Kidney (tissue), 14 donors: ENCODE measurements around the gene MAOB. TPM values are rescaled to one million over a fixed set of nuclear protein-coding genes. Genes with fewer than 3 reads are reported as not detected.

Experiments
- DNase-seq, 5 donors: peaks; one replicate each; pipeline ENCODE4 v3.0.0-alpha.2; 2013 to 2020
- FAIRE-seq: peaks from 2 replicates; lab custom pipeline; 2012; peaks lifted over from hg19 to GRCh38; lab: Jason Lieb, UNC
- H3K27ac ChIP-seq, 2 donors: one replicate each; pipeline ENCODE4 v1.7.0; 2013; ENCODE audit warnings: low read depth in 2 of 2, low read length in 2 of 2, inconsistent platforms in 1 of 2
- H3K27me3 ChIP-seq: one replicate; pipeline ENCODE4 v1.7.1; 2013; ENCODE audit warnings: low read length, inconsistent platforms; ENCODE audit not compliant: control insufficient read depth, insufficient read depth
- H3K36me3 ChIP-seq, 3 donors: one replicate each; pipeline versions ENCODE4 v1.7.0 to v1.7.1; 2013; ENCODE audit warnings: low read length in 3 of 3, control low read depth in 1 of 3, inconsistent platforms in 1 of 3; ENCODE audit not compliant: insufficient read depth in 3 of 3, control insufficient read depth in 2 of 3
- H3K4me1 ChIP-seq, 3 donors: one replicate each; pipeline versions ENCODE4 v1.7.0 to v1.7.1; 2013; ENCODE audit warnings: low read length in 3 of 3, inconsistent platforms in 1 of 3, low read depth in 1 of 3; ENCODE audit not compliant: control insufficient read depth in 2 of 3, insufficient read depth in 2 of 3
- H3K4me3 ChIP-seq, 3 donors: one replicate each; pipeline versions ENCODE4 v1.7.0 to v1.8.1; 2013; ENCODE audit warnings: low read length in 3 of 3, control low read depth in 1 of 3, inconsistent platforms in 1 of 3
- H3K9ac ChIP-seq, 3 donors: one replicate each; pipeline versions ENCODE4 v1.7.0 to v1.7.1; 2013; ENCODE audit warnings: low read length in 3 of 3, control low read depth in 1 of 3, inconsistent platforms in 1 of 3
- H3K9me3 ChIP-seq, 3 donors: one replicate each; pipeline versions ENCODE4 v1.7.0 to v1.7.1; 2013; ENCODE audit warnings: low read length in 3 of 3, control low read depth in 1 of 3, inconsistent platforms in 1 of 3; ENCODE audit not compliant: control insufficient read depth in 2 of 3, insufficient read depth in 1 of 3
- intact Hi-C: fragments of 100-400 bp; cut with DNase I; formaldehyde crosslinking; loops from one replicate; pipeline ENCODE4 v1.11.1; 2022
- polyA plus RNA-seq: library from polyadenylated mRNA; stranded (reverse); fragments of 350-450 nt; fragmentation: Illumina TruSeq; extraction: RNeasy Lipid Tissue Mini Kit (QIAGEN cat#74804); gene quantifications from one replicate; pipeline ENCODE4 v1.2.3, GENCODE V29; 2014; ENCODE audit warnings: low read depth, low replicate concordance; ENCODE audit not compliant: insufficient read depth
- total RNA-seq: library from RNA; stranded (reverse); fragmentation: NEBNext Ultra II Directional; extraction: Animal tissue kit (Norgen Biotek cat#: 25700); gene quantifications from one replicate; pipeline ENCODE4 v1.2.1, GENCODE V29; 2021
- TF ChIP-seq, protein P1 (sequence below): IDR thresholded peaks from 3 replicates; pipeline ENCODE4 v1.5.1; 2012; ENCODE audit warnings: mild to moderate bottlenecking, moderate library complexity, borderline replicate concordance; ENCODE audit not compliant: insufficient read depth; ENCODE audit errors: extremely low read depth
- donor health status: control.
- donor health status: control.
- donor health status: control.
- donor health status: control.
- donor health status: control.
- donor health status: DM: yes; HTN: yes; CAD: no.
- donor health status: Normal renal cell carcinoma (clear cell type).

Gene MAOB
- total and polyA plus RNA-seq, 2 donors from 2014 or later, result 58.5 to 91.8 TPM

DNA sequence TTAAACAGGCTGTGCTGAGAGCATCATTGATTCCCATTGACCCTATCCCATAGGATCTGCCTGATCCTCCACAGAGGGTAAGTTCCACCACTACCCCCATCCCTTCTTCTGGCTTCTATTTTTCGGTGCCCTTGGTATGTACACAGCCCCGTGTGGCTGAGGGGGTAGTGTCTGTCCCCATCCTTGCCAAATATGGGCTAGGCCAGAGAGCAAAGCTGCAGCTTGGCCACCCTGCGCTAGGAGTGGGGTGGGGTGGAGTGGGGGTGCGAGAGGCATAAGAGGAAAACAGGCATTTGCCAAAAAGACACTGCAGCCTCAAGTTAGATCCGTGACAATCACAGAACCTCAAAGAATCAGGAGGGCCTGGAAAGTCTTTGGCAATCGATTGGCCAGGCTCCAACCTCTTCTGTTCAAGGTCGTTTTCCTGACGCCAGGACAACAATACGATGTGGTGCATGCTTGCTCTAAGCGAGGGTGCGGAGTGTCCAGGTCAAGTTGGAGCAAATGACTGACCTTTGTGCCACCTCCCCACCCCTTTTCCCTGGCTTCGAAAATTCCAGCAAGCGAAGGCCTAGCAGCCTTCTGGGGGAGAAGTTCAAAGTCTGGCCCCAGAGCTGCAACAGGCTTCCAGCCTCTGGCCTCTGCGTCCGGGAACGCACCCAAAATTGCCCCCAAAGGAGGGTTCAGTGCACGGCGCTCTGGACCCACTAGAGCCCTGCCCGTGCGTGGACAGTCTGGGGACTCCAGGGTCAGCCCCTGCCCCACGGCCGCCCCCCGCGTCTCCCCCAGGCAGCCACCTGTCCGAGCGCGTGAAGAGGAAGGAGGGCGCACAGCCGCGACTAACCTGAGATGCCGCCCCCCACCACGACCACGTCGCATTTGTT, 598 bp downstream of the MAOB start:
- no peaks in the 10 kb centered on the region for H3K9me3 ChIP-seq
- H3K4me3 ChIP-seq, result peak overlapping the region in 2 of 3 donors; percentile 58 to 62
- no peaks in the 10 kb centered on the region for H3K4me1 ChIP-seq
- peaks cover 5% of the 10 kb centered on the region for H3K27me3 ChIP-seq
- intact Hi-C loops, result no loop called here
- H3K36me3 ChIP-seq, result no peaks in the 10 kb centered on the region
- TF ChIP-seq, protein P1, sequence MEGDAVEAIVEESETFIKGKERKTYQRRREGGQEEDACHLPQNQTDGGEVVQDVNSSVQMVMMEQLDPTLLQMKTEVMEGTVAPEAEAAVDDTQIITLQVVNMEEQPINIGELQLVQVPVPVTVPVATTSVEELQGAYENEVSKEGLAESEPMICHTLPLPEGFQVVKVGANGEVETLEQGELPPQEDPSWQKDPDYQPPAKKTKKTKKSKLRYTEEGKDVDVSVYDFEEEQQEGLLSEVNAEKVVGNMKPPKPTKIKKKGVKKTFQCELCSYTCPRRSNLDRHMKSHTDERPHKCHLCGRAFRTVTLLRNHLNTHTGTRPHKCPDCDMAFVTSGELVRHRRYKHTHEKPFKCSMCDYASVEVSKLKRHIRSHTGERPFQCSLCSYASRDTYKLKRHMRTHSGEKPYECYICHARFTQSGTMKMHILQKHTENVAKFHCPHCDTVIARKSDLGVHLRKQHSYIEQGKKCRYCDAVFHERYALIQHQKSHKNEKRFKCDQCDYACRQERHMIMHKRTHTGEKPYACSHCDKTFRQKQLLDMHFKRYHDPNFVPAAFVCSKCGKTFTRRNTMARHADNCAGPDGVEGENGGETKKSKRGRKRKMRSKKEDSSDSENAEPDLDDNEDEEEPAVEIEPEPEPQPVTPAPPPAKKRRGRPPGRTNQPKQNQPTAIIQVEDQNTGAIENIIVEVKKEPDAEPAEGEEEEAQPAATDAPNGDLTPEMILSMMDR, result no peak
- DNase-seq, result peak in 1 of 5 donors; percentile 31
- peak overlapping the region; percentile 57 to 65 for H3K27ac ChIP-seq
- H3K9ac ChIP-seq, result no peak overlapping the region
- FAIRE-seq, result no peak

- Histone ChIP-seq H3K27ac (peak overlapping the region in 1 of 2 donors; percentile 47), H3K9me3 (no peaks in the 10 kb centered on the region), H3K27me3 (peaks cover 5% of the 10 kb centered on the region), H3K9ac (no peak overlapping the region), H3K4me3 (peak overlapping the region in 2 of 3 donors; percentile 58 to 62), H3K36me3 (no peaks in the 10 kb centered on the region), H3K4me1 (no peaks in the 10 kb centered on the region)
- TF ChIP-seq, protein P1, result no peak
- no peak for FAIRE-seq
- no peak for DNase-seq
- intact Hi-C loops, result no loop called here
These were observed 1.8 kb downstream of the MAOB start for GRCh38 chrX:43880425-43880824.

DNA sequence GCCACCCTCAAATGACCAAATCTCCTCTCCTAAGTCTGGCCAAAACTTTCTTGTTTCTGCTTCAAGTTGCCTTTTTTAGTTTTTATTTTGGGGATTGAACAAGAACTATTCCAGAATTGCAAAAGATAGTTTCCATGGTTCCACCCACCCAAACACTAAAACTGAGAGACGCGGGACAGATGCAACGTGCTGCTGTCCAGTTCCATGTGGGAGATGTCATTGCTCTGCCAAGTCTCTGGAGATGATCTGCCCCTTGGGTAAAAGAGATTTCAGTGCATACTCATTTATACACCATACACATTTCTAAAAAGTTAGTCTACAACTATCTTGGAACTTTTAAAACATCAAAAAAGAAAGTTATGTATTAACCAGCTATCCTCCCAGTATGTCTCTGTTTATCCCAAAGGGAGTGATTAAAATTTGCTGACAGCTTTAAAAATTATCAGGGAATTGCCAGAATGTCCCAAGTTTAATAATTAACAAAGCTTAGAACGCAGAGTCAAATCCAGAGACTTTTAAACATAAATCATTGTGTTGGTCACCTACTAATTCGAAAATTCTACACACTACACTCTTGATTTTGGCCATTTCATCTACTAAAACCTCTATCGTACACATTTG, 3.2 kb downstream of the MAOB start:
- intact Hi-C loops, result no loop called here
- peak in 1 of 5 donors; percentile 53 for DNase-seq
- peak overlapping the region in 2 of 3 donors; percentile 56 to 62 for H3K4me3 ChIP-seq
- no peaks in the 10 kb centered on the region for H3K4me1 ChIP-seq
- TF ChIP-seq, protein P1, result no peak
- peaks cover 5% of the 10 kb centered on the region for H3K27me3 ChIP-seq
- H3K27ac ChIP-seq, result peak overlapping the region; percentile 53 to 67
- H3K36me3 ChIP-seq, result no peaks in the 10 kb centered on the region
- H3K9ac ChIP-seq, result no peak overlapping the region
- peak; percentile 96 for FAIRE-seq
- no peaks in the 10 kb centered on the region for H3K9me3 ChIP-seq
